Mesendoderm (in vitro differentiated cells): Measurements from ENCODE around the gene VASP.

ENCODE experiments used
- DNase-seq: peaks from one replicate; pipeline ENCODE4 v3.0.0; 2013
- H2AK5ac ChIP-seq: 2 replicates; pipeline ENCODE4 v1.6.1; 2013; ENCODE audit warnings: low read length, inconsistent platforms
- H2BK120ac ChIP-seq: 2 replicates; pipeline ENCODE4 v1.6.1; 2013; ENCODE audit warnings: low read depth, mild to moderate bottlenecking, low read length, moderate library complexity, mixed read lengths
- H2BK15ac ChIP-seq: replicated peaks from 2 replicates; pipeline ENCODE4 v1.6.1; 2013; ENCODE audit warnings: low read depth, mild to moderate bottlenecking, moderate library complexity
- H2BK5ac ChIP-seq: 2 replicates; pipeline ENCODE4 v1.6.1; 2013; ENCODE audit warnings: low read length, inconsistent platforms
- H3K18ac ChIP-seq: 2 replicates; pipeline ENCODE4 v1.6.1; 2013; ENCODE audit warnings: mild to moderate bottlenecking, low read length, mixed read lengths
- H3K23ac ChIP-seq: one replicate; pipeline ENCODE4 v1.6.1; 2013; ENCODE audit warnings: low read length
- H3K27ac ChIP-seq: 2 replicates; pipeline ENCODE4 v1.5.1; 2013; ENCODE audit warnings: low read depth, mild to moderate bottlenecking, inconsistent platforms, low read length, moderate library complexity
- H3K27me3 ChIP-seq: 2 replicates; pipeline ENCODE4 v1.6.1; 2013; ENCODE audit warnings: low read length, control low read depth, mild to moderate bottlenecking, inconsistent platforms; ENCODE audit not compliant: insufficient read depth, poor library complexity
- H3K36me3 ChIP-seq: 2 replicates; pipeline ENCODE4 v1.6.1; 2013; ENCODE audit warnings: low read length, inconsistent platforms; ENCODE audit not compliant: control insufficient read depth, insufficient read depth
- H3K4ac ChIP-seq: one replicate; pipeline ENCODE4 v1.6.1; 2013; ENCODE audit warnings: low read depth, mild to moderate bottlenecking, low read length, moderate library complexity
- H3K4me1 ChIP-seq: 2 replicates; pipeline ENCODE4 v1.6.1; 2013; ENCODE audit warnings: low read depth, low read length, inconsistent platforms; ENCODE audit not compliant: control insufficient read depth
- H3K4me2 ChIP-seq: 2 replicates; pipeline ENCODE4 v1.6.1; 2013; ENCODE audit warnings: low read length
- H3K4me3 ChIP-seq: 2 replicates; pipeline ENCODE4 v1.5.1; 2013; ENCODE audit warnings: mild to moderate bottlenecking, low read length
- H3K56ac ChIP-seq: one replicate; pipeline ENCODE4 v1.6.1; 2013; ENCODE audit warnings: low read length
- H3K79me1 ChIP-seq: 2 replicates; pipeline ENCODE4 v1.6.1; 2013; ENCODE audit warnings: low read length, inconsistent platforms
- H3K79me2 ChIP-seq: 2 replicates; pipeline ENCODE4 v1.6.1; 2013; ENCODE audit warnings: mild to moderate bottlenecking, low read length; ENCODE audit not compliant: control insufficient read depth, insufficient read depth
- H3K9ac ChIP-seq: 2 replicates; pipeline ENCODE4 v1.6.1; 2013; ENCODE audit warnings: low read length, inconsistent platforms
- H4K5ac ChIP-seq: one replicate; pipeline ENCODE4 v1.6.1; 2013; ENCODE audit warnings: low read length
- H4K8ac ChIP-seq: one replicate; pipeline ENCODE4 v1.6.1; 2013; ENCODE audit warnings: low read depth, mild to moderate bottlenecking, control low read depth, low read length, moderate library complexity
- WGBS: extraction: QIAGEN DNeasy Blood & Tissue Kit; methylation state at CpG from one replicate; pipeline ENCODE4 v1.1.7; 2013; ENCODE audit warnings: low lambda C conversion rate, missing lambda C conversion rate; ENCODE audit not compliant: insufficient coverage; ENCODE audit errors: extremely low coverage; 5-methylcytosine and 5-hydroxymethylcytosine counted together

The VASP gene

DNA sequence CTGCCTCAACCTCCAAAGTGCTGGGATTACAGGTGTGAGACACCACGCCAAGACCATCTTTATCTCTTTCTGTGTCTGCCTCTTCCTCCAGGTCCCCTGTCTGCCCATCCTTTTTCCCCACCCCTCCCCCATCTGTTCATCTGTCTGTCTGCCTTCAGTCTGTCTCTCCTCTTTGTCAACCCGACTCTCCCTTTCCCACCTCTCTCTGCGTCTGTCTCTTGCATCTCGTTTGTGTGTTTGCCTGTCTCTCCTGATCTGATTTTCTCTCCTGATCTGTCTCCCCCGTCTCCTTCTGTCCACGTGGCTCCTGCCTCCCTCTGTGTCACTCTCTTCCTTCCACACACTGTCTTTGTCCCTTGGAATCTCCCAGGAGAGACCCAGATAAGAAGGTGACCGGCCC lies 10.0 kb downstream of the VASP start:
- Histone ChIP-seq H3K18ac (no peak overlapping the region), H2BK15ac (no peak overlapping the region), H3K79me1 (peaks cover 20% of the 10 kb centered on the region), H3K27ac (no peak overlapping the region), H3K9ac (no peak overlapping the region), H3K4ac (no peak overlapping the region), H3K4me3 (no peak overlapping the region), H3K27me3 (no peaks in the 10 kb centered on the region), H3K4me1 (no peaks in the 10 kb centered on the region), H2BK5ac (no peak overlapping the region), H3K23ac (no peak overlapping the region), H4K8ac (no peak overlapping the region), H4K5ac (no peak overlapping the region), H3K36me3 (peaks cover 10% of the 10 kb centered on the region), H2BK120ac (no peak overlapping the region), H3K56ac (no peak overlapping the region), H2AK5ac (no peak overlapping the region), H3K79me2 (peaks cover 35% of the 10 kb centered on the region), H3K4me2 (no peak overlapping the region)
- no peak for DNase-seq
- no CpG with 5 or more reads among the region's 7 CpGs for WGBS

DNA sequence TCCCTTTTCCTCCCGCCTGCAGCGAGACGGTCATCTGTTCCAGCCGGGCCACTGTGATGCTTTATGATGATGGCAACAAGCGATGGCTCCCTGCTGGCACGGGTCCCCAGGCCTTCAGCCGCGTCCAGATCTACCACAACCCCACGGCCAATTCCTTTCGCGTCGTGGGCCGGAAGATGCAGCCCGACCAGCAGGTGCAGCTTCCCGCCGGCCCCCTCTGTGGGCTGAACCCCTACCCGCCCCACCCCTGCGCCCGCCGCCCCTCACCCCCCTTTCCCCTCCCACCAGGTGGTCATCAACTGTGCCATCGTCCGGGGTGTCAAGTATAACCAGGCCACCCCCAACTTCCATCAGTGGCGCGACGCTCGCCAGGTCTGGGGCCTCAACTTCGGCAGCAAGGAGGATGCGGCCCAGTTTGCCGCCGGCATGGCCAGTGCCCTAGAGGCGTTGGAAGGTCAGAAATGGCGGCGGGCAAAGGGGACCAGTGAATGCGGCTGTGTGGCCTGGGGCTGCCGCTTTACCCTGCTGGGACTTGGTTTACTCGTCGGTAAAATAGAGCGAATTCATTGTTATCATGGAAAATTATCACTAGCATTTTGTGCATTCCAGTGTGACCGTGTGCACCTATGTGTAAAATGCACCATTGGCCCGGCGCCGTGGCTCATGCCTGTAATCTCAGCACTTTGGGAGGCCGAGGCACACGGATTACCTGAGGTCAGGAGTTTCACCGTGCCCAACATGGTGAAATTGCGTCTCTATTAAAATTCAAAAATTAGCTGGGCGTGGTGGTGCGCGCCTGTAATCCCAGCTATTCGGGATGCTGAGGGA lies 10.6 kb downstream of the VASP start:
- no peak overlapping the region for H2BK120ac ChIP-seq
- H2AK5ac ChIP-seq: no peak overlapping the region
- no peak overlapping the region for H4K5ac ChIP-seq
- WGBS: no CpG with 5 or more reads among the region's 50 CpGs
- no peak for DNase-seq
- H4K8ac ChIP-seq: no peak overlapping the region
- no peak overlapping the region for H3K4me2 ChIP-seq
- H3K9ac ChIP-seq: no peak overlapping the region
- no peak overlapping the region for H2BK5ac ChIP-seq
- no peak overlapping the region for H3K18ac ChIP-seq
- H3K79me2 ChIP-seq: peaks cover 31% of the 10 kb centered on the region
- no peak overlapping the region for H3K27ac ChIP-seq
- H3K36me3 ChIP-seq: peaks cover 12% of the 10 kb centered on the region
- H3K56ac ChIP-seq: no peak overlapping the region
- no peaks in the 10 kb centered on the region for H3K4me1 ChIP-seq
- peaks cover 20% of the 10 kb centered on the region for H3K79me1 ChIP-seq
- H3K23ac ChIP-seq: no peak overlapping the region
- no peak overlapping the region for H3K4me3 ChIP-seq
- no peak overlapping the region for H3K4ac ChIP-seq
- no peaks in the 10 kb centered on the region for H3K27me3 ChIP-seq
- H2BK15ac ChIP-seq: no peak overlapping the region

DNA sequence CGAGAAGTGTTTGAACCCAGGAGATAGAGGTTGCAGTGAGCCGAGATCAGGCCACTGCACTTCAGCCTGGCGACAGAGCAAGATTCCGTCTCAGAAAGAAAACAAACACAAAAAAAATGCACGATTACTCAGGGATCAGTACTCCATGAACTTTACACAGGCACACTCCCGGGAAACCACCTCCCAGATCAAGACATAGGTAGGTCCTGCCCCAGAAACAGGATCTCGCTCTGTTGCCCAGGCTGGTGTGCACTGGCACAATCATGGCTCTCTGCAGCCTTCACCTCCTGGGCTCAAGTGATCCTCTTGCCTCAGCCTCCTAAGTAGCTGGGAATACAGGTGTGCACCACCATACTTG lies 11.2 kb downstream of the VASP start:
- H3K36me3 ChIP-seq: peaks cover 12% of the 10 kb centered on the region

DNA sequence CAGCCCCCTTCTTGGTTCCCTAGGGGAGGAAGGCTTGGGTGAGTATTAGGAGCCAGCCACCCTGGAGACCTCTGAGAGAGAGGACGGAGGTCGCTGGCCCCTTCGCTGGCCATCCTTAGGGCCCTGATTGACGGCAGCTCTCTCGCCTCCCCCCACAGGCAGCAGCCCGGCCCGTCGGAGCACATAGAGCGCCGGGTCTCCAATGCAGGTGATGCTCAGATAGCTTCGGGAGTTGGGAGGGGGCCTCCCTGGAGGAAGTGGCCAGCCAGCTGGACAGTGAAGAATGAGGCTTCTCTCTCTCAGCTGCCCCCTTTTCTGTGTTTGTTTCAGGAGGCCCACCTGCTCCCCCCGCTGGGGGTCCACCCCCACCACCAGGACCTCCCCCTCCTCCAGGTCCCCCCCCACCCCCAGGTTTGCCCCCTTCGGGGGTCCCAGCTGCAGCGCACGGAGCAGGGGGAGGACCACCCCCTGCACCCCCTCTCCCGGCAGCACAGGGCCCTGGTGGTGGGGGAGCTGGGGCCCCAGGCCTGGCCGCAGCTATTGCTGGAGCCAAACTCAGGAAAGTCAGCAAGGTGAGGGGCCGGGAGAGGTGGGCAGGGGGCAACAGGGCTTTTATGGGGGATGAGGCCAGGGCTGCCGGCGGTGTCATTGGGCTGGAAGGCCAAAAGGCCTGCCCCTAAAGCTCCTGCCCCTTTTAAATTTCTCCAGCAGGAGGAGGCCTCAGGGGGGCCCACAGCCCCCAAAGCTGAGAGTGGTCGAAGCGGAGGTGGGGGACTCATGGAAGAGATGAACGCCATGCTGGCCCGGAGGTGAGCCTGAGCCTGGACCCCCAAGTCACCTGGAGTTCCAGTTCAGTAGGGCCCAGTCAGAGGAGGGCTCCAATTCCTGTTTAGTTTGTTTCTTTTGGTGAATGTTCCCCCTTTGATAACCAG lies 15.0 kb downstream of the VASP start:
- H3K36me3 ChIP-seq: peaks cover 19% of the 10 kb centered on the region
- no peaks in the 10 kb centered on the region for H3K27me3 ChIP-seq
- no peak overlapping the region for H3K4me2 ChIP-seq
- no peak overlapping the region for H2BK15ac ChIP-seq
- H4K8ac ChIP-seq: no peak overlapping the region
- H4K5ac ChIP-seq: no peak overlapping the region
- no peak overlapping the region for H3K9ac ChIP-seq
- DNase-seq: no peak
- H3K4me3 ChIP-seq: no peak overlapping the region
- no peak overlapping the region for H3K27ac ChIP-seq
- H2BK5ac ChIP-seq: no peak overlapping the region
- no peak overlapping the region for H3K23ac ChIP-seq
- peaks cover 2% of the 10 kb centered on the region for H3K79me1 ChIP-seq
- no peak overlapping the region for H3K18ac ChIP-seq
- H3K4me1 ChIP-seq: no peaks in the 10 kb centered on the region
- H3K79me2 ChIP-seq: no peaks in the 10 kb centered on the region
- no CpG with 5 or more reads among the region's 24 CpGs for WGBS
- H3K56ac ChIP-seq: no peak overlapping the region
- H3K4ac ChIP-seq: no peak overlapping the region
- no peak overlapping the region for H2BK120ac ChIP-seq
- no peak overlapping the region for H2AK5ac ChIP-seq

More for the DNA sequence above, 11.2 kb downstream of the VASP start:
- no peak overlapping the region for H3K56ac ChIP-seq
- DNase-seq: no peak
- H2BK120ac ChIP-seq: no peak overlapping the region
- no peak overlapping the region for H2AK5ac ChIP-seq
- H3K23ac ChIP-seq: no peak overlapping the region
- H3K9ac ChIP-seq: no peak overlapping the region
- H3K4me2 ChIP-seq: no peak overlapping the region
- H3K79me1 ChIP-seq: peaks cover 20% of the 10 kb centered on the region
- H3K18ac ChIP-seq: no peak overlapping the region
- no peak overlapping the region for H4K8ac ChIP-seq
- H3K4me1 ChIP-seq: no peaks in the 10 kb centered on the region
- no peak overlapping the region for H2BK15ac ChIP-seq
- H3K27ac ChIP-seq: no peak overlapping the region
- H3K4me3 ChIP-seq: no peak overlapping the region
- H4K5ac ChIP-seq: no peak overlapping the region
- no peaks in the 10 kb centered on the region for H3K27me3 ChIP-seq
- WGBS: no CpG with 5 or more reads among the region's 7 CpGs
- H2BK5ac ChIP-seq: no peak overlapping the region
- peaks cover 26% of the 10 kb centered on the region for H3K79me2 ChIP-seq
- H3K4ac ChIP-seq: no peak overlapping the region

DNA sequence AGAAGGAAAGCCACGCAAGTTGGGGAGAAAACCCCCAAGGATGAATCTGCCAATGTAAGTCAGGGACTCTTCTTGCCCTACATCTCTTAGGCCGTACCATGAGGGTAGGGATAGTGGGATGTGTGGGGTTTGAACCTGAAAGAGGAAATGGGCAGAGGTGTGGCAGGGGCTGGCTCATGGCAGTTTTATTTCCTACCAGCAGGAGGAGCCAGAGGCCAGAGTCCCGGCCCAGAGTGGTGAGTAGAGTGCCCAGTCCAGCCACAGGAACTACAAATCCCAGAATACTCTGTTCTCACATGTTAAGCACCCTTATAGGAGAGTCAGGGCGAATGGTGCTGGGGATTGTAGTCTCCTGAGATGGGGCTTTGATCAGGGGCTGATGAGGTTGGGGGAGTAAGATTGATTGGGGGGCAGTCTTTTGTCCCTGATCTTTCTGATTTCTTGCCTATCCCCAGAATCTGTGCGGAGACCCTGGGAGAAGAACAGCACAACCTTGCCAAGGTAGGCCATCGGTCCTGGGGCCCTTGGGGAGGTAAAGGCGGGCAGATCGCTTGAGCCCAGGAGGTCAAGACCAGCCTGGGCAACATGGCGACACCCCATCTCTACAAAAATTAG lies 16.5 kb downstream of the VASP start:
- no peak overlapping the region for H3K4me2 ChIP-seq
- H3K27ac ChIP-seq: no peak overlapping the region
- H2AK5ac ChIP-seq: no peak overlapping the region
- H3K4ac ChIP-seq: no peak overlapping the region
- H2BK15ac ChIP-seq: no peak overlapping the region
- no peak overlapping the region for H2BK120ac ChIP-seq
- no peak overlapping the region for H3K56ac ChIP-seq
- H3K4me1 ChIP-seq: peaks cover 4% of the 10 kb centered on the region
- H3K79me1 ChIP-seq: peaks cover 1% of the 10 kb centered on the region
- H2BK5ac ChIP-seq: no peak overlapping the region
- no peak overlapping the region for H3K23ac ChIP-seq
- no peak overlapping the region for H3K4me3 ChIP-seq
- no peak overlapping the region for H3K18ac ChIP-seq
- no peaks in the 10 kb centered on the region for H3K79me2 ChIP-seq
- WGBS: no CpG with 5 or more reads among the region's 9 CpGs
- H3K9ac ChIP-seq: no peak overlapping the region
- no peak overlapping the region for H4K5ac ChIP-seq
- H3K36me3 ChIP-seq: peaks cover 12% of the 10 kb centered on the region
- DNase-seq: peak; percentile 93
- H4K8ac ChIP-seq: no peak overlapping the region
- H3K27me3 ChIP-seq: no peaks in the 10 kb centered on the region
